NCI-H748 (cell line): ENCODE results near the gene TSPAN1.
A peak's percentile ranks its signal among the peaks of the same experiment; 100 is the strongest.
"Not testable (repeated sequence)": the region's sequence is repeated elsewhere in the genome, so short reads cannot be mapped to it uniquely, and the experiment has no call there.

Experiments
- DNase-seq: peaks from one replicate; lab custom pipeline; 2025; ENCODE audit not compliant: unreplicated experiment; lab: John Stamatoyannopoulos, UW

Gene TSPAN1

DNA sequence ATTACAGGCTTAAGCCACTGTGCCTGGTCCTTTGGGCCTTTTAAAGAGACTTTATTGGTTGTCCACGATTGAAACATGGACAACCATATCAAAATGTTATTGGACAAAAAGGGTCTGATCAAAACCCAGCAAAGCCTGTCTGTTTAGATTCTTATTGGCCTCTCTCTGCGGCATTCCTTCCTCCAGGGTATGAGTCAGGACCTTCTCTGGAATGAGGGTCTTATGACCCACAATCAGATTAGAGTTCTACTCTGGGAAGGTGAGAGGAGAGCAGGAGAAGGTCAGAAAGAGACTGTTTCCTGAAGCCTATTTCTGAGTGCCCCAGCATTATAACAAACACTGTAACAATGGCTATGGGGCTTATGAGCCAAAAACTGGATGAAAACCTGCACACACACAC, 36.2 kb downstream of the TSPAN1 start:
- DNase-seq: no peak

- DNase-seq: no peak
Observed at GRCh38 chr1:46215504-46215903, 40.6 kb downstream of the TSPAN1 start.

DNA sequence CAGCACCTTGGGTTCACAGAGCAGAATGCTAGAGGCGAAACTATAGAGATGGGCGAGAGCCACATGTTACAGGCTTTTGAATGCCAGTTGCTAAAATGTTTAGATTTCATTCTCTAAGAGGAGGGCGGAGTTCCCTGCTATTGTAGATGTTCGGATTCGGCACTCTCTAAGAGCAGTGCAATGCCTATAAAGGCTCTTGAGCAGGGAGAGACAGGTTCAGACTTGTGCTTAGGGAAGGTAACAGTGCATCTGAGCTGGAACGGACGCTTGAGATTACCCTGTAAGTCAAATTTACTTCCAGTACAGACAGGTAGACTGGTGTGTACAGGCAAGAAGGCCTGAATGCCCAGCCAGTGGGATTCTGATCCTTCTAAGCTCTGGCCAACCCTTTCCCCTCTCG, 43.6 kb downstream of the TSPAN1 start:
- DNase-seq: peak; percentile 71

DNA sequence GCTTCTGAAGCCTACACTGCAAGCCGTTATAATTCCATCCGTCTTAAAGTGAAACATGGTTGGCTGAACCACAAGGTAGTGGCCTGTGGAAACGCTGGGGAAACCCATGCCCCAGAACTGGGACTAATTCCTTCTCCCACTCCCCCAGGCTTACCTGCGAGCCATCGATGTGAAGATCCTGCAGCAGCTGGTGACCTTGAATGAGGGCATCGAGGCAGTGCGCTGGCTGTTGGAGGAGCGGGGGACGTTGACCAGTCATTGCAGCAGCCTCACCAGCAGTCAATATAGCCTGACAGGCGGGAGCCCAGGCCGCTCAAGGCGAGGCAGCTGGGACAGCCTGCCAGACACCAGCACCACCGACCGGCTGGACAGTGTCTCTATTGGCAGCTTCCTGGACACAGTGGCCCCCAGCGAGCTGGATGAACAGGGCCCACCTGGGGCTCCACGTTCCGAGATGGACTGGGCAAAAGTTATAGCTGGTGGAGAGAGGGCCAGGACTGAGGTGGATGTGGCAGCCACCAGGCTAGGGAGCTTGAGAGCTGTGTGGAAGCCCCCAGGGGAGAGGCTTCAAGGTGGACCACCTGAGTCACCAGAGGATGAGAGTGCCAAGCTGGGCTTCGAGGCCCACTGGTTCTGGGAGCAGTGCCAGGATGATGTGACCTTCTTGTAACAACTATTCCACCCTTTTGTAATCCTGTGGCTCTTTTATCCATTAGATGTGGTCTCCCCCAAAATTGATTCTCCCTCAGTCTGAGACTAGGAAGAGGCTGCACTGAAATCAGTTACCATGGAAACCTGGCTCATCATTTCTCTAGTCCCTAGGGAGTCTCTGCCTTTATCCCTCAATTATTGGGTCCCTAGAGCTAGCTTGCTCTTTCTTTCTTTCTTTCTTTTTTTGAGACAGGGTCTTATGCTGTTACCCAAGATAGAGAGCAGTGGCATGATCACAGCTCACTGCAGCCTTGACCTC, 44.9 kb downstream of the TSPAN1 start:
- no peak for DNase-seq

GRCh38 chr1:46220808-46221207, 45.9 kb downstream of the TSPAN1 start:
- no peak for DNase-seq

- DNase-seq: no peak
Observed at GRCh38 chr1:46221749-46222148, 46.9 kb downstream of the TSPAN1 start.

- not testable (repeated sequence) for DNase-seq
Observed at GRCh38 chr1:46223055-46223454, 48.2 kb downstream of the TSPAN1 start.

- peak; percentile 82 for DNase-seq
Observed at GRCh38 chr1:46223472-46223943, 48.6 kb downstream of the TSPAN1 start.

GRCh38 chr1:46224966-46225365, 50.1 kb downstream of the TSPAN1 start:
- no peak for DNase-seq

DNA sequence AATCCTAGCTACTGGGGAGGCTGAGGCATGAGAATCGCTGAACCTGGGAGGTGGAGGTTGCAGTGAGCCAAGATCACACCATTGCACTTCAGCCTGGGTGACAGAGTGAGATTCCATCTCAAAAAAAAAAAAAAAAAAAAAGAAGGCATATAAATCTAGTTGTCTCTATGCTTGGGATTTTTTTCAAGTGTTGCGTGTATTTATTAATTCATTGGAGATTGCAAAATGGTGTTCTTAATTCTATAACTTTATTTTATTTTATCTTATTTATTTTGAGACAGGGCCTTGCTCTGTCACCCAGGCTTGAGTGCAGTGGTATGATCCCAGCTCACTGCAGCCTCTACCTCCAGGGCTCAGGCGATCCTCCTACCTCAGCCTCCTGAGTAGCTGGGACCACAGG, 56.3 kb downstream of the TSPAN1 start:
- not testable (repeated sequence) for DNase-seq
